Endodermal cell (in vitro differentiated cells): ENCODE data around the gene FGD6. TPM values are rescaled to one million over a fixed set of nuclear protein-coding genes. Genes with fewer than 3 reads are reported as not detected.

Source experiments
- DNase-seq: peaks from one replicate; pipeline ENCODE4 v3.0.0-alpha.2; 2017
- H3K27ac ChIP-seq: 2 replicates; pipeline ENCODE4 v1.5.1; 2013; ENCODE audit warnings: mild to moderate bottlenecking, low read depth, low read length, moderate library complexity
- H3K27me3 ChIP-seq: 2 replicates; pipeline ENCODE4 v1.6.1; 2013; ENCODE audit warnings: mild to moderate bottlenecking, low read length, moderate library complexity; ENCODE audit not compliant: insufficient read depth, control insufficient read depth, poor library complexity, severe bottlenecking
- H3K36me3 ChIP-seq: 2 replicates; pipeline ENCODE4 v1.7.0; 2013; ENCODE audit warnings: mild to moderate bottlenecking, low read length, moderate library complexity; ENCODE audit not compliant: control insufficient read depth, insufficient read depth
- H3K4me1 ChIP-seq: one replicate; pipeline ENCODE4 v1.7.0; 2013; ENCODE audit warnings: low read length; ENCODE audit not compliant: control insufficient read depth, insufficient read depth
- H3K4me3 ChIP-seq: 2 replicates; pipeline ENCODE4 v1.5.1; 2013; ENCODE audit warnings: mild to moderate bottlenecking, low read length, moderate library complexity
- H3K9ac ChIP-seq: 2 replicates; pipeline ENCODE4 v1.6.1; 2013; ENCODE audit warnings: mild to moderate bottlenecking, low read length, moderate library complexity; ENCODE audit not compliant: poor library complexity, severe bottlenecking; ENCODE audit errors: extremely low read depth
- H3K9me3 ChIP-seq: 2 replicates; pipeline ENCODE4 v1.6.1; 2013; ENCODE audit warnings: mild to moderate bottlenecking, low read length, moderate library complexity; ENCODE audit not compliant: control insufficient read depth
- H3K27ac Mint-ChIP-seq: 2 replicates; pipeline ENCODE4 v1.8.0; 2020; ENCODE audit warnings: mixed read lengths
- H3K27me3 Mint-ChIP-seq: 2 replicates; pipeline ENCODE4 v1.8.0; 2021; ENCODE audit warnings: mild to moderate bottlenecking, mixed read lengths; ENCODE audit not compliant: insufficient read depth
- H3K36me3 Mint-ChIP-seq: 2 replicates; pipeline ENCODE4 v1.8.0; 2020; ENCODE audit warnings: low read depth, mixed read lengths
- H3K4me1 Mint-ChIP-seq: 2 replicates; pipeline ENCODE4 v1.8.0; 2020; ENCODE audit warnings: mixed read lengths
- H3K4me3 Mint-ChIP-seq: 2 replicates; pipeline ENCODE4 v1.8.0; 2020; ENCODE audit warnings: mild to moderate bottlenecking, moderate library complexity, mixed read lengths
- H3K9me3 Mint-ChIP-seq: 2 replicates; pipeline ENCODE4 v1.8.0; 2020; ENCODE audit warnings: mild to moderate bottlenecking, mixed read lengths
- WGBS, 2 experiments: methylation state at CpG; one replicate each; pipeline versions ENCODE4 v1.1.5 to v1.1.7; 2013; ENCODE audit warnings: missing lambda C conversion rate in 2 of 2, mixed read lengths in 1 of 2; ENCODE audit not compliant: insufficient coverage in 1 of 2, insufficient read length in 1 of 2; 5-methylcytosine and 5-hydroxymethylcytosine counted together
- total RNA-seq, 2 donors: library from RNA; stranded (reverse); fragmentation: NEBNext Ultra II Directional in 1 of 2; extraction: Animal tissue kit (Norgen Biotek cat#: 25700) in 1 of 2; gene quantifications; 2 replicates in 1 of 2; 3 replicates in 1 of 2; pipeline ENCODE4 v1.2.1, GENCODE V29; 2021
- TF ChIP-seq, protein P1 (sequence below): fragments of 200-600 bp; sonication (generic); conservative IDR thresholded peaks from 2 replicates; pipeline ENCODE4 v1.5.0; 2021; ENCODE audit warnings: antibody characterized with exemption, mild to moderate bottlenecking

Gene FGD6
- total RNA-seq, 2 donors from 2014 or later: 95.3 to 124 TPM

DNA sequence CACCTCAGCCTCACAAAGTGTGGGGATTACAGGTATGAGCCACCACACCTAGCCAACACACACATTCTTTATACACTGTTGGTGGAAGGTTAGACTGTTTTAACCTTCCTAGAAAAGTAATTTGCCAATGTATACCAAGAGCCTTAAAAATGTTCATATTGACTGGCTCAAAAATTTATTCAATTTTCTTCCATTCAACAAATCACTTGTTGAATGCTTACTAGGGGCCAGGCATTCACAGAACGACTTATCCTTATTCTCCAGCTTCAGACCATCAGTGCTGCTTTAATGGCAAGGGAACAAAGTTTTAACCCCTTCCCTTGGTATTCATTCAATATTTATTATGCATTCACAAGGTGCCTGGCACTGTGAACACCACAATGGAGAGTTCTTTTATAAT, 146.9 kb downstream of the FGD6 start:
- Histone ChIP-seq H3K4me1 (no peaks in the 10 kb centered on the region), H3K36me3 (peaks cover 37% of the 10 kb centered on the region), H3K27ac (no peak overlapping the region), H3K9ac (no peak overlapping the region), H3K9me3 (no peaks in the 10 kb centered on the region), H3K4me3 (no peak overlapping the region), H3K27me3 (no peaks in the 10 kb centered on the region)
- WGBS, 2 experiments: 89 to 90% methylated on average over 1 of the region's 1 CpG
- H3K27ac Mint-ChIP-seq: no peak overlapping the region
- peaks cover 2% of the 10 kb centered on the region for H3K4me1 Mint-ChIP-seq
- peaks cover 23% of the 10 kb centered on the region for H3K36me3 Mint-ChIP-seq
- no peak overlapping the region for H3K4me3 Mint-ChIP-seq
- H3K27me3 Mint-ChIP-seq: no peaks in the 10 kb centered on the region
- no peaks in the 10 kb centered on the region for H3K9me3 Mint-ChIP-seq
- TF ChIP-seq, protein P1, sequence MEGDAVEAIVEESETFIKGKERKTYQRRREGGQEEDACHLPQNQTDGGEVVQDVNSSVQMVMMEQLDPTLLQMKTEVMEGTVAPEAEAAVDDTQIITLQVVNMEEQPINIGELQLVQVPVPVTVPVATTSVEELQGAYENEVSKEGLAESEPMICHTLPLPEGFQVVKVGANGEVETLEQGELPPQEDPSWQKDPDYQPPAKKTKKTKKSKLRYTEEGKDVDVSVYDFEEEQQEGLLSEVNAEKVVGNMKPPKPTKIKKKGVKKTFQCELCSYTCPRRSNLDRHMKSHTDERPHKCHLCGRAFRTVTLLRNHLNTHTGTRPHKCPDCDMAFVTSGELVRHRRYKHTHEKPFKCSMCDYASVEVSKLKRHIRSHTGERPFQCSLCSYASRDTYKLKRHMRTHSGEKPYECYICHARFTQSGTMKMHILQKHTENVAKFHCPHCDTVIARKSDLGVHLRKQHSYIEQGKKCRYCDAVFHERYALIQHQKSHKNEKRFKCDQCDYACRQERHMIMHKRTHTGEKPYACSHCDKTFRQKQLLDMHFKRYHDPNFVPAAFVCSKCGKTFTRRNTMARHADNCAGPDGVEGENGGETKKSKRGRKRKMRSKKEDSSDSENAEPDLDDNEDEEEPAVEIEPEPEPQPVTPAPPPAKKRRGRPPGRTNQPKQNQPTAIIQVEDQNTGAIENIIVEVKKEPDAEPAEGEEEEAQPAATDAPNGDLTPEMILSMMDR: no peak
- DNase-seq: no peak

DNA sequence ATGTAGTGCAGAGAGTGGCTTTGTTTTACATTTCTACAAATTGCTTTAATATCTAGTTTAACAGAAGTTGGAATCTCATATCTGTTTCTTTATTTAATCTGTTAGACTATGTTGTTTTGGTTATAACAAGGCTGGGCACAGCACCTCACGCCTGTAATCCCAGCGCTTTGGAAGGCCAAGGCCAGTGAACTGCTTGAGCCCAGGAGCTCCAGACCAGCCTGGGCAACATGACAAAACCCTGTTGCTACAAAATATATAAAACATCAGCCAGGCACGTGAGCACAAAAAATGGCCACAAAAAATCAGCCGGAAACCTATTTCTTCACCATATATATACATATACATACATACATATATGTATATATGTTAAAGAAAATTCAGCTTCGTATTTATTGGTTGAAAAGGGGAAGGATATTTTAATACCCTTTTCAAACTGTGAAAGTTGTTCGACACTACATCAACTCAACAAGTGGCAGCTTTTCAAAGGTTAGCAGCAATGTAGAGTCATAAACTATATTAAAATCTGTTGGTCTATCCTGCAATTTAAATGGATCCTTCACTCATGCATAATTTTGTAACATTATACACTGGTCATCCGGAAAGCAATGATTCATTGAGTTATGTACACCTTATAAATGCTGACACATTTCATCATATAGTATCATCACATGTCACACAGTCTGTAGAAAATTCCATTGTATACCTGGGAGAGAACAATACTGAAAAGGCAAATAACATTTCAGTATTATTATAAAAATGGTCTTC, 151.0 kb downstream of the FGD6 start:
- no peak overlapping the region for H3K27ac Mint-ChIP-seq
- Histone ChIP-seq H3K36me3 (peaks cover 66% of the 10 kb centered on the region), H3K27me3 (no peaks in the 10 kb centered on the region), H3K9me3 (no peaks in the 10 kb centered on the region), H3K27ac (no peak overlapping the region), H3K4me3 (no peak overlapping the region), H3K4me1 (no peaks in the 10 kb centered on the region), H3K9ac (no peak overlapping the region)
- H3K4me1 Mint-ChIP-seq: no peaks in the 10 kb centered on the region
- no peak overlapping the region for H3K4me3 Mint-ChIP-seq
- H3K36me3 Mint-ChIP-seq: peaks cover 47% of the 10 kb centered on the region
- H3K27me3 Mint-ChIP-seq: no peaks in the 10 kb centered on the region
- no peaks in the 10 kb centered on the region for H3K9me3 Mint-ChIP-seq
- 86 to 94% methylated on average over 2 to 5 of the region's 7 CpGs for WGBS, 2 experiments
- DNase-seq: no peak
- TF ChIP-seq, protein P1: no peak

DNA sequence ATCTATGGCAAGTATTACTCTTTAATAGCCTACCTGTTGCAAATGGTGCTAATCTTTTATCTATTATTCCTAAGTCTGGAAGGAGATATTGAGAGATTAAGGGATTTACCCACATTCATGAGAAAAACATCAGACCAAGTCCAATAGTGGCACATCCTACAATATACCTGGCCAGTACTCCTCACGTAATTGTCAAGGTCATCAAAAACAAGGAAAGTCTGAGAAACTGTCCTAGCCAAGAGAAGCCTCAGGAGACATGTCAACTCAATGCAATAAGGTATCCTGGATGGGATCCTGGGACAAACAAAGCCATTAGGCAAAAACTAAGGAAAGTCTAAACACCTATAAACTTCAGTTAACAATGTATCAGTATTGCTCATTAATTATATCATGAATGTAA, 156.3 kb downstream of the FGD6 start:
- Histone ChIP-seq H3K27ac (no peak overlapping the region), H3K9ac (no peak overlapping the region), H3K4me1 (no peaks in the 10 kb centered on the region), H3K36me3 (peaks cover 86% of the 10 kb centered on the region), H3K27me3 (no peaks in the 10 kb centered on the region), H3K4me3 (no peak overlapping the region), H3K9me3 (no peaks in the 10 kb centered on the region)
- no peak for DNase-seq
- H3K4me1 Mint-ChIP-seq: no peaks in the 10 kb centered on the region
- whole genome bisulfite sequencing, 2 experiments: 96 to 100% methylated on average over 1 of the region's 1 CpG
- H3K36me3 Mint-ChIP-seq: peaks cover 63% of the 10 kb centered on the region
- TF ChIP-seq, protein P1: no peak
- no peak overlapping the region for H3K4me3 Mint-ChIP-seq
- H3K9me3 Mint-ChIP-seq: no peaks in the 10 kb centered on the region
- H3K27ac Mint-ChIP-seq: no peak overlapping the region
- H3K27me3 Mint-ChIP-seq: no peaks in the 10 kb centered on the region
